AG08396 (cell line): ENCODE data around the gene SLC26A6.

Experiments used
- DNase-seq: peaks from one replicate; pipeline ENCODE4 v3.0.0; 2012; ENCODE audit warnings: low spot score, mixed read lengths

Gene SLC26A6, protein sequence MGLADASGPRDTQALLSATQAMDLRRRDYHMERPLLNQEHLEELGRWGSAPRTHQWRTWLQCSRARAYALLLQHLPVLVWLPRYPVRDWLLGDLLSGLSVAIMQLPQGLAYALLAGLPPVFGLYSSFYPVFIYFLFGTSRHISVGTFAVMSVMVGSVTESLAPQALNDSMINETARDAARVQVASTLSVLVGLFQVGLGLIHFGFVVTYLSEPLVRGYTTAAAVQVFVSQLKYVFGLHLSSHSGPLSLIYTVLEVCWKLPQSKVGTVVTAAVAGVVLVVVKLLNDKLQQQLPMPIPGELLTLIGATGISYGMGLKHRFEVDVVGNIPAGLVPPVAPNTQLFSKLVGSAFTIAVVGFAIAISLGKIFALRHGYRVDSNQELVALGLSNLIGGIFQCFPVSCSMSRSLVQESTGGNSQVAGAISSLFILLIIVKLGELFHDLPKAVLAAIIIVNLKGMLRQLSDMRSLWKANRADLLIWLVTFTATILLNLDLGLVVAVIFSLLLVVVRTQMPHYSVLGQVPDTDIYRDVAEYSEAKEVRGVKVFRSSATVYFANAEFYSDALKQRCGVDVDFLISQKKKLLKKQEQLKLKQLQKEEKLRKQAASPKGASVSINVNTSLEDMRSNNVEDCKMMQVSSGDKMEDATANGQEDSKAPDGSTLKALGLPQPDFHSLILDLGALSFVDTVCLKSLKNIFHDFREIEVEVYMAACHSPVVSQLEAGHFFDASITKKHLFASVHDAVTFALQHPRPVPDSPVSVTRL

GRCh38 chr3:48635222-48636021 is at the start of gene SLC26A6:
Gene SLC26A6, minus strand, starts transcription at chr3:48635461. Its CDS starts 68 bp downstream, at chr3:48635393.
- DNase-seq: peak; percentile 100

DNA sequence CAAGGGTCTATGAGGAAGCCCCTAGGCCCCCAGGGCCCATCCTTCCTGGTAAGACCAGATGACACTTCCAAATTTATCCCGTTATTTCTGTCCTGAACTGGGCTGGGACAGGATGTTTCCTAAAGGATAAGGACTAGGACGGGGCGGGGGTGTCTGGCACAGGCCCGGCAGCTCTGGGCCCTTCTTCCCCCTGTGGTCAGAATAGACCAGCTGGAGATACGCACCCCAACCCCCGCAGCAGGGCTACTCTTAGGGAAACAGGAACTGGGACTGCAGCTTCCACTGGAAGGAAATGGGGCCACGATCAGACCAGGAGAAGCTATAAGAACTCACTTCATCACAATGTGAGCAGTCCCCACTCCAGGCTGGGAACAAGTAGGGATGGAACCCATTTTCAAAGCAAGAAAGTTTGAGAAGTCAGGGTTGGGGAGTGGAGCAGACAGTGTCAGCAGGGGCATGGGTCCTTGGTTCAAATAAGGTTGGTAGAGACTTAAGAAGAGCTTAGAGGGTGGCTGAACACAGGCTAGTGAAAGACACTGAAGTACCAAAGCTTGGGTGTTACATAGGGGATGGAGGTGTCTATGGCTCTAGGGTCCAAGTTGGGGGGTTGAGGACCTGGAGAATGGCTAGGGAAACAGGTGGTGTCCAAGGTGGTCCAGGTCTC is 49.4 kb upstream of the SLC26A6 start:
- DNase-seq: peak; percentile 67

DNA sequence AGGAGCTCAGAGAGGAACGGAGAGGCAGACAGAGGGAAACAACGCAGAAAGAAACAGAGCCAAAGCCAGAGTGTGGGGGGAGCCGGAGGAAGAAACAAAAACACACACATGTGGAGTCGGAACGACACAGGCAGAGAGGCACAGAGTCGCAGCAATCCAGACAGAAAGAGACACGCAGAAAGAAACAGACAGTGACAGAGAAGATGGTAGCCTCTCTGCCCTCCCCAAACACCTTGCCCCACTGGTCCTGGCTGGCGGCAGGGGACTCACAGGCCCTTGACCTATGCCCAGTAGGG is 48.7 kb upstream of the SLC26A6 start:
- DNase-seq: no peak

DNA sequence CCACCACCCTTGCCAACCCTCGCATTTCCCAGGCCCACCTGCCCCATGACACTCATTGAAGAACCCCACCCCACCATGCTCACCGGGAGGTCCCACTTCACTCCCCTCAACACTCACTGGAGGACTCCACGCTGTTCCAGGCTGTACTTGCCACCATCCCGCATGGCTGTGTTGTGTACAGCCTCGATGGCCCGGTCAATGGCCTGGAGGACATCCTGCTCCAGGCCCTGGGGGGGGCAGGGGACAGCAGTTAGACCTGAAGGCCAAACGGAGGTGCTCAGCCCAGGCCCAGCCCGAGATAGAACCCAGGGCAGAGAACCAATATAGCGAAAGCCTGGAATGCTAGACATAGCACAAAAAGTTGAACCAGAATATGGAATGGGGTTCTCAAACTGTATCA is 47.5 kb upstream of the SLC26A6 start:
- no peak for DNase-seq

- DNase-seq: no peak
Observed at GRCh38 chr3:48681974-48682610, 46.8 kb upstream of the SLC26A6 start.

DNA sequence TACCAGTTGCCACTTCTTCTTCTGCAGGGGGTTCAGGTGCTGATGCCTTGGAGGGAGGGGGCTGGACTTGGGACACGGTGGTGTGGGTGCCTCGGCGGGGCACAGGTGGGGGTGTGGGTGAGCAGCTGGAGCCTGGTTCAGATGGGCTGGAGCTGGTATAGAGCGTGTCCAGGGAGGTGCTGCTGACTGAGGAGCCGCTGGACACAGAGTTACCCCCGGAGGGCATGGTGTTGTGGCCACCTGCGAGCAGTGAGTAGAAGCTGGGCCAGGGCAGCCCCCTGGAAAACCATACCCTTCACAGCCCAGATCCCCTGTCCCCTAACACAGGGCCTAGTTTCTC is 46.2 kb upstream of the SLC26A6 start:
- no peak for DNase-seq

- DNase-seq: no peak
Observed at GRCh38 chr3:48680811-48681540, 45.7 kb upstream of the SLC26A6 start.

- no peak for DNase-seq
Observed at GRCh38 chr3:48679411-48680391, 44.4 kb upstream of the SLC26A6 start.

GRCh38 chr3:48678566-48679380 is 43.5 kb upstream of the SLC26A6 start:
- no peak for DNase-seq

GRCh38 chr3:48678056-48678455 is 42.8 kb upstream of the SLC26A6 start:
- DNase-seq: peak; percentile 77

GRCh38 chr3:48674505-48674904 is 39.2 kb upstream of the SLC26A6 start:
- no peak for DNase-seq

GRCh38 chr3:48672522-48672921 is 37.3 kb upstream of the SLC26A6 start:
- no peak for DNase-seq

DNA sequence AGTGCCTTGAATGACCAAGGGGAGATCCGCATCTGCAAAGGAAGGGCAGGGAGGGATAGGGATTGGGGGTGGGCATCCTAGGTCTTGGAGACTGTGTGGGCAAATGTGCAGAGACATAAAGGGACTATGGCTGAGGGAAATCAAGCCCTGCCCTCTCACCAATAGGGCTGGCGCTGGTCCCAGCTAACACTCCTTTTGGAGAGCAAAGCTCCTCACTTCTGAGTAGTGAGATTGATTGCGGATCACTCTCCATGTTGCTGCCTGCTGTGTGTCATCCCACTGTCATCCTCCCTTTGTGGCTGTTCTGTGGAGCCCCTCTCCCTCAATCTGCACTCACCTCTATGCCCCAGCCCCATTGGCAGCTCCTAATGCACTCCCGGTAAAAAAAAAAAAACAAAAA is 29.7 kb upstream of the SLC26A6 start:
- DNase-seq: no peak

DNA sequence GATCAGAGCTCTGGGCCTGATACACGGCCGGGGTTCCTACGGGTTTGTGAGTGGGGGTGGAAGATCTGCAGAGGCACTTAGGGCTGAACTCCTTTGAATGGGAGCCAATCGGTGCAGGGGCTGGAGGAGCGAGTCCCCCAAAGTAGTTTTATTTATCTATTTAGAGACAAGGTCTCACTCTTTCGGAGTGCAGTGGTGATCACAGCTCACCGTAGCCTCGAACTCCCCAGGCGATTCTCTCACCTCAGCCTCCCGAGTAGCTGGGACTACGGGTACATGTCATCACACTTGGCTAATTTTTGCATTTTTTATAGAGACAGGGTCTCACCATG is 29.0 kb upstream of the SLC26A6 start:
- no peak for DNase-seq

- peak; percentile 98 for DNase-seq
Observed at GRCh38 chr3:48663489-48664312, 28.4 kb upstream of the SLC26A6 start.

DNA sequence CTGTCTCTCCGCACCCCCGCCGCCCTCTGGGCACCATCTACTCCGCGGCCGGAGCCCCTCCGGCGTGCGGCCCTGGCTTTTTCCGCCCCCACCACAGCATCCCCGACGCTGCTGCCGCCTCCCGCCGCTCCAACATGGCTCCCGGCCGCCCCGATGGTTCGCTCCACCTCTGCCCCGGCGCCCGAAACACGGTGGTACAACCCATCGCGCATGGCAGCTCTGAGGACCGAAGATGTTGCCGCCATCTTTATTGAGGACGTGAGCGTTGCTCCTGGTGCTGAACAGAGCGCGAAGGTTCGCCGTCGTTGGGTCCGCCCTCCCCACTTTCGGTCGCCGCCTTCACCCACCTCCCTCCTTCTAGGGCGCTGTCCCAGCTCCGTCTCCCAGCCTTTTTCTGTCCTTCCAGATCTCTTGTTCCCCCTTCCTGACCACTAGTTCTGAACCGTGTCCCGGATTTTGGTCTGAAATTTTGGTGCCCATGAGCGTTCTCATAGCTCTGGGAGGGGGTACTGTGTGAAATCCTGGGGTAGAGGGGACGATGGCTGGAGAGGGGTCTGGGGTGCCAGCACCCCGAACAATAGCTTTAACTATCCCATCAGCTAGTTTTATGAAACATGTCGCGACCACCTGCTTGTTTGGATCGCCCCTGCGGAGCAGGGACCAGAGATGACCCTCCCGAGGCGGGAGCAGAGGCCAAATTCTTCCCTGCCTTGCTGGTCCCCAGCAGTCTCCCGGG is 27.7 kb upstream of the SLC26A6 start, which contains the start of gene CELSR3:
Gene CELSR3, minus strand, starts transcription at position 134 of the 736 bp plus-strand sequence. CDS start 252 bp downstream, outside the sequence.
- peak; percentile 92 for DNase-seq

DNA sequence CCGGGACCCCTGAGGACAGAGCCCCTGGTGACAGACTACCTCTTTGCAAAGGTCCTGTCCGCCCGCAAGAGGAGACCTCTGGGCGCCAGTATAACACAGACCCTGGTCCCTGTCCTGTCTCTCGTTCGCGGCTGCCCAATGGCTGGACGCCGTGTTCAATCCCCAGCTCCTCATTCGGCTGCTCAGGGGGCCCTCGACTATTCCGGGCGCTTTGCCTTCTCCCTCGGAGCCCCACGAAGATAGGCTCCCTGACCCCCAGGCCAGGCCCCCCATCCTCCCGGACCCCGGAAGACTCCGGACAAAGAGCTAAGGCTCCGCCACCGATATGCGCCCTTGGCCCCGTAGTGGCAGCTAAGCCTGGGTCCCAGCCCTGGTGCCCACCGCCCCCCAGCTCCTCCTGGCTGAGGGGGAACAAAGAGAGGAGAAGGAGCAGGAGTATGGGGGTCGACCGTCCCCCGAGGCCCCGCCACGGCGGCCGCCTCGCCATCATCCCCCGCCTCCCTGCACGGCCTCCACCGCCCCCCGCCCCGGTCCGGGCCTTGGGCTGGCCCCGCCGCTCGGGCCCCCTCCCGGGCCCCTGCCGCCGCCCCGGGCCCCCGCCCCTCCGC is 27.0 kb upstream of the SLC26A6 start:
- no peak for DNase-seq
